GM18519 (cell line): ENCODE results near the gene PIGW.
A peak's percentile ranks its signal among the peaks of the same experiment; 100 is the strongest.
"Not testable (repeated sequence)": the region's sequence is repeated elsewhere in the genome, so short reads cannot be mapped to it uniquely, and the experiment has no call there.

Experiments used
- ATAC-seq: cut with Tn5 transposase; IDR thresholded peaks from one replicate; pipeline ENCODE4 v1.9.1; 2021; ENCODE audit warnings: mild to moderate bottlenecking, moderate library complexity; ENCODE audit not compliant: unreplicated experiment, low FRiP score

The PIGW gene

GRCh38 chr17:36507266-36507665 lies 27.5 kb upstream of the PIGW start:
- no peak for ATAC-seq

GRCh38 chr17:36508439-36508838 lies 26.3 kb upstream of the PIGW start:
- ATAC-seq = not testable (repeated sequence)

GRCh38 chr17:36509272-36509985 lies 25.4 kb upstream of the PIGW start:
- ATAC-seq = no peak

- ATAC-seq = no peak
These were observed 24.2 kb upstream of the PIGW start for GRCh38 chr17:36510636-36511035.

GRCh38 chr17:36511216-36511615 lies 23.6 kb upstream of the PIGW start:
- ATAC-seq = no peak

- ATAC-seq = no peak
These were observed 22.1 kb upstream of the PIGW start for GRCh38 chr17:36512641-36513040.

- no peak for ATAC-seq
These were observed 19.9 kb upstream of the PIGW start for GRCh38 chr17:36514856-36515255.

GRCh38 chr17:36515837-36516236 lies 18.9 kb upstream of the PIGW start:
- no peak for ATAC-seq

GRCh38 chr17:36523113-36523512 lies 11.7 kb upstream of the PIGW start:
- no peak for ATAC-seq

GRCh38 chr17:36524428-36524876 lies 10.3 kb upstream of the PIGW start:
- ATAC-seq = no peak

- ATAC-seq = no peak
These were observed 9.7 kb upstream of the PIGW start for GRCh38 chr17:36525113-36525512.

- ATAC-seq = no peak
These were observed 8.9 kb upstream of the PIGW start for GRCh38 chr17:36525888-36526287.

GRCh38 chr17:36527621-36528250 lies 7.1 kb upstream of the PIGW start:
- ATAC-seq = no peak

GRCh38 chr17:36529121-36529520 lies 5.7 kb upstream of the PIGW start:
- ATAC-seq = no peak

GRCh38 chr17:36532435-36532975 lies 2.3 kb upstream of the PIGW start:
- ATAC-seq = no peak

- ATAC-seq = peak; percentile 19
These were observed 600 bp upstream of the PIGW start for GRCh38 chr17:36533935-36534839.

- ATAC-seq = no peak
These were observed 888 bp downstream of the PIGW start for GRCh38 chr17:36535669-36536081.

- ATAC-seq = no peak
These were observed 5.9 kb downstream of the PIGW start for GRCh38 chr17:36540696-36541095.

- no peak for ATAC-seq
These were observed 8.0 kb downstream of the PIGW start for GRCh38 chr17:36542755-36543154.

GRCh38 chr17:36544044-36544306 lies 9.2 kb downstream of the PIGW start:
- no peak for ATAC-seq
